ENCODE measurements around the gene METTL15.

Gene METTL15

DNA sequence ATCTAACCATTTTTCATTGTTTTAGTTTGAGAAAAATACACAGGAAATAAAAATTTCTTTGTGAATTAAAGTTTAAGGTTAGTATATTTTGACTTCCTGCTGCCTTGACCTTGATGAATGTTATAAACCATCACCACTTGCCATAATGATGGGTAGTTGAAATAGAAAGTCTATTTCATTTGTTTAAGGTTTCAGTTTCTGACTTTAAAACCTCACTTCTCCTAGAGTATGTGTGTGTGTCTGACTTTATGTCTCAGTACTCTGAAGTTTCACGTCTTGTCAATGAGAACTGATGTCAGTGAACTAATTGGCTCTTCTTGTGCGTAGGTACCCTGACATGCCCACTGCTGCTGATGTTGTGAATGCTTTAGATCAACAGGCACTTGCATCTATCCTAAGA lies 188.2 kb downstream of the METTL15 start:
- no peak for DNase-seq (ENCODE audit: low read depth)
- H3K4me3 ChIP-seq (ENCODE audit: low read depth, low read length), result no peak overlapping the region
- TF ChIP-seq, protein P1, sequence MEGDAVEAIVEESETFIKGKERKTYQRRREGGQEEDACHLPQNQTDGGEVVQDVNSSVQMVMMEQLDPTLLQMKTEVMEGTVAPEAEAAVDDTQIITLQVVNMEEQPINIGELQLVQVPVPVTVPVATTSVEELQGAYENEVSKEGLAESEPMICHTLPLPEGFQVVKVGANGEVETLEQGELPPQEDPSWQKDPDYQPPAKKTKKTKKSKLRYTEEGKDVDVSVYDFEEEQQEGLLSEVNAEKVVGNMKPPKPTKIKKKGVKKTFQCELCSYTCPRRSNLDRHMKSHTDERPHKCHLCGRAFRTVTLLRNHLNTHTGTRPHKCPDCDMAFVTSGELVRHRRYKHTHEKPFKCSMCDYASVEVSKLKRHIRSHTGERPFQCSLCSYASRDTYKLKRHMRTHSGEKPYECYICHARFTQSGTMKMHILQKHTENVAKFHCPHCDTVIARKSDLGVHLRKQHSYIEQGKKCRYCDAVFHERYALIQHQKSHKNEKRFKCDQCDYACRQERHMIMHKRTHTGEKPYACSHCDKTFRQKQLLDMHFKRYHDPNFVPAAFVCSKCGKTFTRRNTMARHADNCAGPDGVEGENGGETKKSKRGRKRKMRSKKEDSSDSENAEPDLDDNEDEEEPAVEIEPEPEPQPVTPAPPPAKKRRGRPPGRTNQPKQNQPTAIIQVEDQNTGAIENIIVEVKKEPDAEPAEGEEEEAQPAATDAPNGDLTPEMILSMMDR (IDR thresholded peaks at IDR 0.05; ENCODE audit: low read depth, low read length), result no peak
- TF ChIP-seq, protein P2, sequence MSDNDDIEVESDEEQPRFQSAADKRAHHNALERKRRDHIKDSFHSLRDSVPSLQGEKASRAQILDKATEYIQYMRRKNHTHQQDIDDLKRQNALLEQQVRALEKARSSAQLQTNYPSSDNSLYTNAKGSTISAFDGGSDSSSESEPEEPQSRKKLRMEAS (IDR thresholded peaks at IDR 0.05; ENCODE audit: low read depth, low read length), result no peak
- TF ChIP-seq POLR2A (IDR thresholded peaks at IDR 0.05; ENCODE audit: extremely low read depth, insufficient read length), result no peak
- TF ChIP-seq MYC (IDR thresholded peaks at IDR 0.05; ENCODE audit: low read depth, low read length), result no peak

- no peak overlapping the region for H3K4me3 ChIP-seq (ENCODE audit: low read depth, low read length)
- no peak for DNase-seq (ENCODE audit: low read depth)
- TF ChIP-seq, protein P2 (IDR thresholded peaks at IDR 0.05; ENCODE audit: low read depth, low read length), result no peak
- TF ChIP-seq POLR2A (IDR thresholded peaks at IDR 0.05; ENCODE audit: extremely low read depth, insufficient read length), result no peak
- TF ChIP-seq, protein P1 (IDR thresholded peaks at IDR 0.05; ENCODE audit: low read depth, low read length), result no peak
- TF ChIP-seq MYC (IDR thresholded peaks at IDR 0.05; ENCODE audit: low read depth, low read length), result no peak
Measured at GRCh38 chr11:28298209-28298608, 190.0 kb downstream of the METTL15 start.

DNA sequence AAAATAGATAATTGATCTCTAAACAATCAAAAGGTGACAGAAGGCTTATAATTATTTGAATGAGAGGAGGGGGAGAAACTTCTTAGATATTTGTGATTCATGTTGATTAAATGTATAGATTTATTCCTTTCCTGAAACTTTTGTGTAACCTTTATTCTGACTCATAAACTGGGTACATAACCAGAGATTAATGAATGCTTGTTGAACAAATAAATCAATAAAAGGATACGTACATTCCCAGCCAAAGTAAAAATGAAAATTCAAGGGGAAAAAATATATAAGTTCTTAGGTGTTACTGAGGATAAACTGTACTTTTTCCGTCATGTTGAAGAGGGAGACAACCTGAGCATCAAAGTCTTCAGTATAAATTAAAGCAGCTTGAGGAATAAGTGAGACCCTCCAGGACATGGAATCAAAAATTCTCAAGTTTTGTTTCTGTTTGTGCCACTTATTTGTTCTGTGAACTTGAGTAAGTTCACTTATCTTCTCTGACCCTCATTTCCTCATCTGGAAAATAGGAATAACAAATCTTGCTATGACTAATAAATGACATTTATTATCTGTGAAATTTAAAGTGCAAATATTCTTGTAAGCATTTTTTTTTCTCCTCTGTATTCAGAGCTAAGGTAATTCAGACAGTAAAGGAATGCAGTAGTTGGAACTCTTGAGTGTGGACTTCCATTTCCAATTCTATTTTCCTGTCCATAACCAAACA lies 195.4 kb downstream of the METTL15 start:
- DNase-seq (ENCODE audit: low read depth), result no peak
- TF ChIP-seq, protein P2 (IDR thresholded peaks at IDR 0.05; ENCODE audit: low read depth, low read length), result no peak
- TF ChIP-seq MYC (IDR thresholded peaks at IDR 0.05; ENCODE audit: low read depth, low read length), result no peak
- TF ChIP-seq, protein P1 (IDR thresholded peaks at IDR 0.05; ENCODE audit: low read depth, low read length), result no peak
- no peak for TF ChIP-seq POLR2A (IDR thresholded peaks at IDR 0.05; ENCODE audit: extremely low read depth, insufficient read length)
- no peak overlapping the region for H3K4me3 ChIP-seq (ENCODE audit: low read depth, low read length)

GRCh38 chr11:28315440-28315839 lies 207.3 kb downstream of the METTL15 start:
- TF ChIP-seq, protein P2 (IDR thresholded peaks at IDR 0.05; ENCODE audit: low read depth, low read length), result no peak
- TF ChIP-seq MYC (IDR thresholded peaks at IDR 0.05; ENCODE audit: low read depth, low read length), result no peak
- no peak for TF ChIP-seq POLR2A (IDR thresholded peaks at IDR 0.05; ENCODE audit: extremely low read depth, insufficient read length)
- TF ChIP-seq, protein P1 (IDR thresholded peaks at IDR 0.05; ENCODE audit: low read depth, low read length), result no peak
- no peak for DNase-seq (ENCODE audit: low read depth)
- H3K4me3 ChIP-seq (ENCODE audit: low read depth, low read length), result no peak overlapping the region

DNA sequence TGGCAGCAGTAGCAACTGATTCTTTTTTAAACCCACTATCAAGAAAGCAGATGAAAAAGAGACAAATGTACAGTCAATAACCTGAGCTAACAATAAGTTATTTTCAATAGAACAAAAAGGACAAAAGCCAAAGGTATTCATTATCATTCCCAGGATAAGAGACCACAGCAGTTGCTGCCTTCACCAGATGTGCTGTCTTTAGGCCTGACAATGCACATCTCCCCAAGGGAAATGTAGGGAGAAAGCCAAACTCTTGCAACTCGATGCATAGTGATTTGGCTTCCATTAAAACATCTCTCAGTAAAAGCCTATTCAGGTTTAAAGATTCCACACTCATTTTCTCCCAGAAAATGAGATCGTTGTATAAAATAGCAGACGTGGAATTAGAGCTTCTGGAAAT lies 210.7 kb downstream of the METTL15 start:
- no peak for DNase-seq (ENCODE audit: low read depth)
- no peak for TF ChIP-seq MYC (IDR thresholded peaks at IDR 0.05; ENCODE audit: low read depth, low read length)
- TF ChIP-seq, protein P2 (IDR thresholded peaks at IDR 0.05; ENCODE audit: low read depth, low read length), result no peak
- TF ChIP-seq, protein P1 (IDR thresholded peaks at IDR 0.05; ENCODE audit: low read depth, low read length), result no peak
- TF ChIP-seq POLR2A (IDR thresholded peaks at IDR 0.05; ENCODE audit: extremely low read depth, insufficient read length), result no peak
- no peak overlapping the region for H3K4me3 ChIP-seq (ENCODE audit: low read depth, low read length)
